ENCODE measurements around the gene LDLRAD2. TPM values are rescaled to one million over a fixed set of nuclear protein-coding genes. Genes with fewer than 3 reads are reported as not detected.

Gene LDLRAD2
- total and polyA plus RNA-seq, 2 of the 8 experiments (the other 6 are each of a cell fraction or from before 2014, with no cell fraction given): 0.48 to 0.74 TPM

DNA sequence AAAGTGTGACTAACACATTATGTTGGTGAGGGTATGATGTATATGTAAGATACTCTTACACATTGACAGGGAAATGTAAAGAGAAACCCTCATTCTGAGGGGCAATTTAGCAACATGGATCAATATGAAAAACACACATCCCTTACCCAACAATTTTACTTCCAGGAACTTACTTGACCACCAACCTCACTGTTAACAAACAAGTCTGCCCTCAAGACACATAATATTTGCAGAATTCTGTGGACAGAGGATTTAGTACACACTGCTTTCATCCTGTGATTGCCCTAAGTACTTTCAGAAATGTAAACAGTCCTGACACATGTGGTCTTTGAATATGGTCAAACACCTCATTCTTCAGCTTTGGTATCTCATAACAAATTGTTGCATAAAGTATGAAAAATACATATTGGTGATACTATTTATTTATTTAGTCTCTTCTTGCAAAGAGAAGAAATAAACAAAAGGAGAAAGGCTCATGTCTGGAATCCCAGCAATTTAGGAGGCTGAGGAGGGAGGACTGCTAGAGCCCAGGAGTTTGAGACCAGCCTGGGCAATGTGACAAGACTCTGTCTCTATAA, 36.0 kb upstream of the LDLRAD2 start:
- peaks cover 3 to 8% of the 10 kb centered on the region in 2 experiments for H4K20me1 ChIP-seq (replicated peaks in 1 of 2; ENCODE audit: control insufficient read depth in 1 of 2, insufficient read depth in 2 of 2, low read length in 2 of 2)
- H3K36me3 ChIP-seq (ENCODE audit: control insufficient read depth in 2 of 4, insufficient read depth in 4 of 4, low read length in 3 of 4): no peaks in the 10 kb centered on the region
- no peak overlapping the region for H2AFZ ChIP-seq (ENCODE audit: low read length)
- no peak overlapping the region for H3K4me3 ChIP-seq (ENCODE audit: extremely low read depth in 1 of 4, insufficient read depth in 2 of 4, low read depth in 3 of 4, low read length in 4 of 4)
- ChIA-PET POLR2A (ENCODE audit: partially characterized antibody) (interaction anchor here (1.3 kb wide), 1 partner anchor 12 kb away, joined by 4 read pairs; no protein-coding TSS in a partner anchor), CTCF (ENCODE audit: partially characterized antibody) (no interaction called here)
- no peak overlapping the region for H2BK12ac ChIP-seq (ENCODE audit: low read depth, low read length)
- FAIRE-seq (no peak), DNase-seq (ENCODE audit: low read depth in 1 of 2, low spot score in 2 of 2) (no peak)
- H3K14ac ChIP-seq (ENCODE audit: insufficient read length): no peak overlapping the region
- H3K23me2 ChIP-seq (ENCODE audit: low read depth, low read length): no peaks in the 10 kb centered on the region
- H3K4me2 ChIP-seq (ENCODE audit: insufficient read depth in 1 of 2, low read depth in 2 of 2, low read length in 2 of 2): no peak overlapping the region
- H3K23ac ChIP-seq (ENCODE audit: insufficient read length): no peak overlapping the region
- H2AK5ac ChIP-seq (ENCODE audit: low read depth, low read length): no peak overlapping the region
- no peak overlapping the region for H4K5ac ChIP-seq (ENCODE audit: insufficient read length, low read depth, low read length)
- H3K27me3 ChIP-seq (replicated peaks in 1 of 4; ENCODE audit: control insufficient read depth in 3 of 4, extremely low read depth in 1 of 4, insufficient read depth in 3 of 4, low read length in 3 of 4): no peaks in the 10 kb centered on the region
- H4K8ac ChIP-seq (ENCODE audit: extremely low read depth, insufficient read depth, low read length): no peak overlapping the region
- no peak overlapping the region for H2BK20ac ChIP-seq (ENCODE audit: low read length)
- no peak overlapping the region for H3K27ac ChIP-seq (ENCODE audit: low read depth, low read length)
- no peak overlapping the region for H2BK120ac ChIP-seq (replicated peaks; ENCODE audit: low read depth, low read length)
- no peaks in the 10 kb centered on the region; the same call in 1 of the 2 replicates for H3K79me1 ChIP-seq (ENCODE audit: low read depth, low read length)
- no peak overlapping the region for H3K18ac ChIP-seq (ENCODE audit: extremely low read depth, low read length)
- H3K9ac ChIP-seq (replicated peaks in 1 of 4; ENCODE audit: extremely low read depth in 1 of 4, low read depth in 3 of 4, low read length in 3 of 4): no peak overlapping the region
- H3K56ac ChIP-seq (replicated peaks; ENCODE audit: insufficient read length, low read depth, low read length): no peak overlapping the region
- H3K4ac ChIP-seq (replicated peaks; ENCODE audit: insufficient read length, low read depth, low read length): no peak overlapping the region
- peaks cover 48 to 96% of the 10 kb centered on the region in 2 experiments for H3K79me2 ChIP-seq (ENCODE audit: control insufficient read depth in 1 of 2, insufficient read depth in 2 of 2, low read length in 2 of 2)
- 0 out of 4 replicates have a peak, but pooled peaks cover 0 to 2% of the 10 kb centered on the region in 2 experiments for H3K9me3 ChIP-seq (ENCODE audit: insufficient read depth in 2 of 2, low read depth in 1 of 2, low read length in 1 of 2)
- no peak overlapping the region for H2BK15ac ChIP-seq (ENCODE audit: low read length)
- no peaks in the 10 kb centered on the region for H3K4me1 ChIP-seq (replicated peaks in 1 of 4; ENCODE audit: control insufficient read depth in 3 of 4, insufficient read depth in 4 of 4, low read length in 3 of 4)
- H2BK5ac ChIP-seq (ENCODE audit: low read depth, low read length): no peak overlapping the region
- H4K91ac ChIP-seq (replicated peaks; ENCODE audit: insufficient read length, low read length): no peak overlapping the region
- TF ChIP-seq RAD21 (IDR thresholded peaks at IDR 0.05 in 1 of 2, conservative IDR thresholded peaks at IDR 0.05 in 1 of 2; ENCODE audit: low read depth in 2 of 2, low read length in 2 of 2) (no peak), BCL11A (IDR thresholded peaks at IDR 0.05; ENCODE audit: low read depth in 2 of 2, low read length in 2 of 2) (no peak), MAFK (IDR thresholded peaks at IDR 0.05; ENCODE audit: low read depth, low read length) (no peak), YY1 (IDR thresholded peaks at IDR 0.05; ENCODE audit: low read depth, low read length) (no peak), ASH2L (IDR thresholded peaks at IDR 0.05; ENCODE audit: low read length) (no peak), GABPA (IDR thresholded peaks at IDR 0.05; ENCODE audit: borderline replicate concordance, insufficient read depth, low read length) (no peak), KDM1A (IDR thresholded peaks at IDR 0.05; ENCODE audit: borderline replicate concordance, low read length) (no peak), CHD1 (IDR thresholded peaks at IDR 0.05; ENCODE audit: low read depth, low read length) (no peak), RFX5 (IDR thresholded peaks at IDR 0.05; ENCODE audit: borderline replicate concordance, low read depth, low read length) (no peak), CBX5 (IDR thresholded peaks at IDR 0.05; ENCODE audit: low read depth, low read length) (no peak), CHD2 (IDR thresholded peaks at IDR 0.05; ENCODE audit: low read length) (no peak)
- TF ChIP-seq, protein P1, sequence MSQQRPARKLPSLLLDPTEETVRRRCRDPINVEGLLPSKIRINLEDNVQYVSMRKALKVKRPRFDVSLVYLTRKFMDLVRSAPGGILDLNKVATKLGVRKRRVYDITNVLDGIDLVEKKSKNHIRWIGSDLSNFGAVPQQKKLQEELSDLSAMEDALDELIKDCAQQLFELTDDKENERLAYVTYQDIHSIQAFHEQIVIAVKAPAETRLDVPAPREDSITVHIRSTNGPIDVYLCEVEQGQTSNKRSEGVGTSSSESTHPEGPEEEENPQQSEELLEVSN (IDR thresholded peaks at IDR 0.05): no peak
- TF ChIP-seq, protein P2, sequence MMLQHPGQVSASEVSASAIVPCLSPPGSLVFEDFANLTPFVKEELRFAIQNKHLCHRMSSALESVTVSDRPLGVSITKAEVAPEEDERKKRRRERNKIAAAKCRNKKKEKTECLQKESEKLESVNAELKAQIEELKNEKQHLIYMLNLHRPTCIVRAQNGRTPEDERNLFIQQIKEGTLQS (IDR thresholded peaks at IDR 0.05; ENCODE audit: insufficient read depth, low read depth, low read length): no peak

All from H1 (cell line).